Coronary artery (tissue), 2 donors: ENCODE results near the gene KRT78.
"Not testable (repeated sequence)": the region's sequence is repeated elsewhere in the genome, so short reads cannot be mapped to it uniquely, and the experiment has no call there.

Source experiments
- DNase-seq: peaks from one replicate; pipeline ENCODE4 v3.0.0-alpha.2; 2017; ENCODE audit warnings: low spot score
- H3K27ac ChIP-seq, 2 donors: fragments of 200-600 bp; sonication (generic); one replicate each; pipeline ENCODE4 v1.5.1; 2016 to 2019
- H3K4me3 ChIP-seq: fragments of 200-600 bp; sonication (generic); 2 replicates; pipeline ENCODE4 v1.5.1; 2016; ENCODE audit warnings: mild to moderate bottlenecking, moderate library complexity
- CTCF ChIP-seq: fragments of 200-600 bp; sonication (generic); IDR thresholded peaks from one replicate; pipeline ENCODE4 v1.5.1; 2019; ENCODE audit warnings: antibody characterized with exemption

KRT78 gene

DNA sequence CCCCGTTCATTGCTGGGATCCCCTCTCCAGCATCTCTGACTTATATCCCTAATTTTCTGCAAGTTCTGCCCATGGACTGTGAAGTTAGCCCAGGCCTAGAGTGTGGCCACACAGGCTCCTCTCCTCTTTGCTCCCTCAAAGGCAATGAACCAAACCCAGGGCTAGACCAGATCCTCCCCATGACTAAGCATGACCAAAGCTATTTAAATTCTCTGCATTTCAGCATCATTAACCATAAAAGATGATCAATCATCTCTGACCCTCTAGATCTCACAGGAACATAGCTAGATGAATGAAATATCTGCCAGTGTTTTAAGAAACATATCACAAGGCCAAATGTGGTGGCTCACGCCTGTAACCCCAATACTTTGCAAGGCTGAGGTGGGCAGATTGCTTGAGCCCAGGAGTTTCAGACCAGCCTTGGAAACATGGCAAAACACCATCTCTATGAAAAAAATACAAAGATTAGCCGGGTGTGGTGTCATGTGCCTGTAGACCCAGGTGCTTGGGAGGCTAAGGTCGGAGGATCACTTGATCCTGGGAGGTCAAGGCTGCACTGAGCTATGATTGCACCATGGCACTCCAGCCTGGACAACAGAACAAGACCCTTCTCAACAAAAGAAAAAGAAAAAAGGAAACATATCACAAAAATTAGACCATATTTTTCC is 50.7 kb downstream of the KRT78 start:
- Histone ChIP-seq H3K4me3 (no peak overlapping the region), H3K27ac (no peak overlapping the region)
- no peak for DNase-seq
- no peak for TF ChIP-seq CTCF

DNA sequence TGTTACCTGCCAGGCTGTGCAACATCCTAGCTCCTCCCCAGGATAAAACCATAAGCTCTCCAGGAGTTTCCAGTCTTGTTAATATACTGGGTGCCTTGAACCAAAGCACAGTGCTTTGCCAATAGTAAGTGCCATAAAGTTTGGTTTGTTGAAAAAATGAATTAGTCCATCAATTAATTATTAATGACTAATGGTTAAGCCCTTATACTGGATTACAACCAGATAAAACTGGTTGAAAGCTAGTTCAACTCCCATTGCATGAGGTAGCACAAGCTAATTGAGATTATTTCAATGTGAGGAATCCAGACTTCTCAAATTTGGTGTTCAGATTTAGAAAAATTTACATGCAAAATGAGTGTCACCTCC is 51.3 kb downstream of the KRT78 start:
- no peak for TF ChIP-seq CTCF
- H3K27ac ChIP-seq, result no peak overlapping the region
- H3K4me3 ChIP-seq, result no peak overlapping the region
- no peak for DNase-seq

GRCh38 chr12:52796839-52797528 is 51.8 kb downstream of the KRT78 start:
- no peak for TF ChIP-seq CTCF
- no peak for DNase-seq
- Histone ChIP-seq H3K4me3 (no peak overlapping the region), H3K27ac (no peak overlapping the region)

GRCh38 chr12:52796429-52796794 is 52.4 kb downstream of the KRT78 start:
- TF ChIP-seq CTCF, result no peak
- Histone ChIP-seq H3K27ac (no peak overlapping the region), H3K4me3 (no peak overlapping the region)
- DNase-seq, result no peak

GRCh38 chr12:52795694-52796428 is 52.9 kb downstream of the KRT78 start, which contains the start of gene KRT3:
KRT3 (minus strand) TSS chr12:52796117; CDS start chr12:52796042, 75 bp downstream.
- no peak for DNase-seq

DNA sequence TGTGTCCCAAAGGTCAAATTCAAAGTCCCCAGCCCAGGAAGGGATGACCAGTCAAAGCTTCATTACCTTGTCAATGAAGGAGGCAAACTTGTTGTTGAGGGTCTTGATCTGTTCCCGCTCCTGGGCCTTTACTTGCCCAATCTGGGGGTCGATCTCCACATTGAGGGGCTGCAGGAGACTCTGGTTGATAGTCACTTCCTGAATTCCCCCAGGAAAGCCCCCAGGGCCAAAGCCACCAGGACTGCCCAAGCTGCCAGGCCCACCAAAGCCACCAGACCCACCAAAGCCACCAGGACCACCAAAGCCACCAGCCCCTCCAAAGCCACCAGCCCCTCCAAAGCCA is 53.5 kb downstream of the KRT78 start:
- not testable (repeated sequence) for H3K4me3 ChIP-seq, DNase-seq, H3K27ac ChIP-seq

More at GRCh38 chr12:52795694-52796428, 52.9 kb downstream of the KRT78 start, which contains the start of gene KRT3:
- H3K4me3 ChIP-seq, result no peak within 1 kb of the TSS
- H3K27ac ChIP-seq, result no peak within 1 kb of the TSS
- no peak for TF ChIP-seq CTCF

DNA sequence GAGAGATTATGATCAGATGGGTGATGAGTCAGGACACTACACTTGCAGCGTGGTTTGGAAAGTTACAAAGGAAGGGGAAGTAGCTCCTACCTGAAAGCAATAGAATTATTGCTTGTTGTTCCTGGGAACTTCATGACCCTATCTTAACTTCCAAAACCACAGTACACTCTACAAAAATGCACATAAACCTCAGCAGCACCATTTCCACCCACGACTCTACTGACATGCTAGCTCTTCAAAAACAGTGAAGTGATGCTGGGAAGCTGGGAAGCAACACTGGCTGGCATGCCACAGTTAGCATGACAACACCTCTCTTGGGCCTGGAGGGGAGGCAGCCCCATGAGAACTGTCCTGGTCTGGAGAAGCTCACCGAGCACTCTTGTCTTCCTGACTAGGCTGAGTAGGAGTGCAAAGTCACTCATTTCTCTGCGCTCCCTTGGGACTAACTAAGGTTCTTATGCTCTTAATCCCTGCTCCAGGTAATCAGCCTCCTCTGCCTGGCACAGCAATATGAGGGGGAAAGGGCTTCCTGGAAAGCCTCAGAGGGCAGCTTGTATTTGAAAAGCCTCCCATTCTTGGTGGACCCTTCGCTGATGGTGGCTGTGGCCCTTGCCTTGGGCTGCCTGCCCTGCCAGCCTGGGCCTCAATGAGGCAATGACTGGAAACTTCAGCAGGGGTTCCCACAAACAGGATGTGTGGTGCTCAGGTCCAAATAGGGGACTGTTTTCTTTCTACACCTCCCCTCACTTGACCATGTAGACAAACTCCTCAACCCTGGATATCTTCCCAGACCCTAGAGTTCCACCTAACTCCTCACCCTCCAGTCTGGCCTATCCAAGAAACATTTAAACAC is 54.1 kb downstream of the KRT78 start:
- no peak for TF ChIP-seq CTCF
- DNase-seq, result no peak
- Histone ChIP-seq H3K4me3 (no peak overlapping the region), H3K27ac (no peak overlapping the region)
